HL-60 (cell line): ENCODE results near the gene TMUB1.

Source experiments
- DNase-seq, 2 experiments: peaks; one replicate each; pipeline ENCODE4 v3.0.0-alpha.2; 2010 to 2020; ENCODE audit warnings: low read depth in 1 of 2, low spot score in 1 of 2
- H3K27ac ChIP-seq: fragments of 250-450 bp; sonication (Bioruptor Pico); replicated peaks from 2 replicates; pipeline ENCODE4 v1.5.1; 2020; ENCODE audit warnings: mild to moderate bottlenecking, moderate library complexity
- H3K27me3 ChIP-seq: fragments of 250-450 bp; sonication (Bioruptor Pico); 2 replicates; pipeline ENCODE4 v1.5.1; 2021; ENCODE audit warnings: mild to moderate bottlenecking, moderate library complexity; ENCODE audit not compliant: insufficient read depth, poor library complexity, severe bottlenecking
- H3K4me3 ChIP-seq: replicated peaks from 2 replicates; pipeline ENCODE4 v1.5.1; 2011; ENCODE audit warnings: mild to moderate bottlenecking, control low read depth, low read length; ENCODE audit not compliant: insufficient read depth
- CTCF ChIP-seq: IDR thresholded peaks from one replicate; pipeline ENCODE4 v1.5.1; 2011; ENCODE audit warnings: low read length, control low read depth, inconsistent platforms; ENCODE audit not compliant: insufficient read depth
- GABPA ChIP-seq: IDR thresholded peaks from 2 replicates; pipeline ENCODE4 v1.6.1; 2012; ENCODE audit warnings: low read depth
- POLR2AphosphoS5 ChIP-seq: IDR thresholded peaks from 2 replicates; pipeline ENCODE4 v1.6.1; 2012; ENCODE audit warnings: low read depth
- SPI1 ChIP-seq: IDR thresholded peaks from 2 replicates; pipeline ENCODE4 v1.6.1; 2012; ENCODE audit warnings: low read depth, mild to moderate bottlenecking, borderline replicate concordance
- TF ChIP-seq, protein P1 (sequence below): IDR thresholded peaks from 2 replicates; pipeline ENCODE4 v1.6.1; 2012; ENCODE audit warnings: low read depth; ENCODE audit not compliant: insufficient replicate concordance

The TMUB1 gene

GRCh38 chr7:151038951-151039849, 44.1 kb downstream of the TMUB1 start:
- TF ChIP-seq POLR2AphosphoS5 (peak; percentile 42; the same call in 1 of the 2 replicates), CTCF (no peak)
- H3K27me3 ChIP-seq = no peaks in the 10 kb centered on the region
- H3K27ac ChIP-seq = no peak overlapping the region
- H3K4me3 ChIP-seq = no peak overlapping the region
- peak; percentile 67 to 95 for DNase-seq

DNA sequence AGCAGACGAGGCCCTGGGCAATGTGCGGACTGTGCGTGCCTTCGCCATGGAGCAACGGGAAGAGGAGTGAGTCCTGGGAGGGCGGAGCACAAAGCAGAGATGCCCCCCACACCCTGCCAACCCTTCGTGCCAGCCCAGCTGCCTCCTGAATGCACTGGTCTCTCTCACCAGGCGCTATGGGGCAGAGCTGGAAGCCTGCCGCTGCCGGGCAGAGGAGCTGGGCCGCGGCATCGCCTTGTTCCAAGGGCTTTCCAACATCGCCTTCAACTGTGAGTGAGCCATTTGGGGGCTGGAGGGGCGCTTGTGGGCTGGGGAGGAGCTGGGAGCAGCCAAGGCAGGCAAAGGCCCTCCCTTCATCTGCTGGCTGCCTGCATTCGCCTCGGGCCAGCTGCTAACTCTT, 47.4 kb downstream of the TMUB1 start:
- Histone ChIP-seq H3K4me3 (no peak overlapping the region), H3K27ac (no peak overlapping the region), H3K27me3 (no peaks in the 10 kb centered on the region)
- TF ChIP-seq CTCF (no peak), GABPA (no peak), POLR2AphosphoS5 (no peak), SPI1 (no peak)
- TF ChIP-seq, protein P1, sequence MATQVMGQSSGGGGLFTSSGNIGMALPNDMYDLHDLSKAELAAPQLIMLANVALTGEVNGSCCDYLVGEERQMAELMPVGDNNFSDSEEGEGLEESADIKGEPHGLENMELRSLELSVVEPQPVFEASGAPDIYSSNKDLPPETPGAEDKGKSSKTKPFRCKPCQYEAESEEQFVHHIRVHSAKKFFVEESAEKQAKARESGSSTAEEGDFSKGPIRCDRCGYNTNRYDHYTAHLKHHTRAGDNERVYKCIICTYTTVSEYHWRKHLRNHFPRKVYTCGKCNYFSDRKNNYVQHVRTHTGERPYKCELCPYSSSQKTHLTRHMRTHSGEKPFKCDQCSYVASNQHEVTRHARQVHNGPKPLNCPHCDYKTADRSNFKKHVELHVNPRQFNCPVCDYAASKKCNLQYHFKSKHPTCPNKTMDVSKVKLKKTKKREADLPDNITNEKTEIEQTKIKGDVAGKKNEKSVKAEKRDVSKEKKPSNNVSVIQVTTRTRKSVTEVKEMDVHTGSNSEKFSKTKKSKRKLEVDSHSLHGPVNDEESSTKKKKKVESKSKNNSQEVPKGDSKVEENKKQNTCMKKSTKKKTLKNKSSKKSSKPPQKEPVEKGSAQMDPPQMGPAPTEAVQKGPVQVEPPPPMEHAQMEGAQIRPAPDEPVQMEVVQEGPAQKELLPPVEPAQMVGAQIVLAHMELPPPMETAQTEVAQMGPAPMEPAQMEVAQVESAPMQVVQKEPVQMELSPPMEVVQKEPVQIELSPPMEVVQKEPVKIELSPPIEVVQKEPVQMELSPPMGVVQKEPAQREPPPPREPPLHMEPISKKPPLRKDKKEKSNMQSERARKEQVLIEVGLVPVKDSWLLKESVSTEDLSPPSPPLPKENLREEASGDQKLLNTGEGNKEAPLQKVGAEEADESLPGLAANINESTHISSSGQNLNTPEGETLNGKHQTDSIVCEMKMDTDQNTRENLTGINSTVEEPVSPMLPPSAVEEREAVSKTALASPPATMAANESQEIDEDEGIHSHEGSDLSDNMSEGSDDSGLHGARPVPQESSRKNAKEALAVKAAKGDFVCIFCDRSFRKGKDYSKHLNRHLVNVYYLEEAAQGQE = no peak
- no peak for DNase-seq

DNA sequence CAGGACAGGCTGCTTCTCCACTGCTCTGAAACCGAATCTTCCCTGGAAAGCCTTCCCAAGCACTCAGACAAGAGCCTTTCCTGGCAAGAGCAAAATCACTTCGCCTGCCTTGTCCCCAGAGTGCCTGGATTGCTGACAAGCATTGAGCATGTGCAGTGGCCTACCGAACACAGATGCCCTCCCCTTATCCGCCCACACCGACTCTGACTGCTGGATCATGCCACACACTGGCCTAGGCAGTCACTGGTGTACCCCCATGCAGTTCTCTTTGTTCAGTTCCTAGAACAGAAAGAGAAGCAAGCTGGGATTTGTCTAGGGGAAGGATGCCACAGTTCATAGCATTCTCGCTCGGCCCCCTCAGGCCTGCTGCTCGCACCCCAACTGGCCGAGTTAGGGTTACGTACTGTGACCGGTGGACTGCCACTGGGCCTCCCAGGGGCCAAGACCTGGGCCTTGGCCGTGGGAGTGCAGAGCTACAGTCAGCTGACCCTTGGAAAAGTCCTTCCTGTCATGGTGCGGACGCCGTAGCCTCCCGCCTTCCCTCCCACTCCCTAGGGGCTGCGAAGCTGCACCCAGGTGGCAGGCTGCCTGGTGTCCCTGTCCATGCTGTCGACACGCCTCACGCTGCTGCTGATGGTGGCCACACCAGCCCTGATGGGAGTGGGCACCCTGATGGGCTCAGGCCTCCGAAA, 48.1 kb downstream of the TMUB1 start:
- no peaks in the 10 kb centered on the region for H3K27me3 ChIP-seq
- DNase-seq = no peak
- TF ChIP-seq POLR2AphosphoS5 (no peak), CTCF (no peak), GABPA (no peak), SPI1 (no peak)
- TF ChIP-seq, protein P1 = no peak
- no peak overlapping the region for H3K27ac ChIP-seq
- no peak overlapping the region for H3K4me3 ChIP-seq
